ENCODE data around the gene TBC1D9.
"Not testable (repeated sequence)": the region's sequence is repeated elsewhere in the genome, so short reads cannot be mapped to it uniquely, and the experiment has no call there.

DNA sequence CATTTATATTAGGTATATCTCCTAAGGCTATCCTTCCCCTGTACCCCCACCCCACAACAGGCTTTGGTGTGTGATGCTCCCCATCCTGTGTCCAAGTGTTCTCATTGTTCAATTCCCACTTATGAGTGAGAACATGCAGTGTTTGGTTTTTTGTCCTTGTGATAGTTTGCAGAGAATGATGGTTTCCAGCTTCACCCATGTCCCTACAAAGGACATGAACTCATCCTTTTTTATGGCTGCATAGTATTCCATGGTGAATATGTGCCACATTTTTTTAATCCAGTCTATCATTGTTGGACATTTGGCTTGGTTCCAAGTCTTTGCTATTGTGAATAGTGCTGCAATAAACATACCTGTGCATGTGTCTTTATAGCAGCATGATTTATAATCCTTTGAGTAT is 26.6 kb upstream of the TBC1D9 start:
- TF ChIP-seq CTCF (IDR thresholded peaks at IDR 0.05; ENCODE audit: low read depth, low read length); EZH2phosphoT487 (IDR thresholded peaks at IDR 0.05; ENCODE audit: low read depth): not testable (repeated sequence)

Measured in OCI-LY3 (cell line).